NCI-H460 (cell line): ENCODE data around the gene DLG2. TPM values are rescaled to one million over a fixed set of nuclear protein-coding genes. Genes with fewer than 3 reads are reported as not detected.

ENCODE experiments used
- DNase-seq: peaks from one replicate; pipeline ENCODE4 v3.0.0-alpha.2; 2016; ENCODE audit warnings: low read depth; ENCODE audit errors: extremely low read depth
- total RNA-seq: library from RNA; depleted of rRNA; stranded (reverse); fragments of >200 nt; shearing (Covaris generic); gene quantifications from 2 replicates; pipeline ENCODE4 v1.2.3, GENCODE V29; 2014

Gene DLG2
- total RNA-seq, 1 experiment from 2014 or later = 115 TPM

DNA sequence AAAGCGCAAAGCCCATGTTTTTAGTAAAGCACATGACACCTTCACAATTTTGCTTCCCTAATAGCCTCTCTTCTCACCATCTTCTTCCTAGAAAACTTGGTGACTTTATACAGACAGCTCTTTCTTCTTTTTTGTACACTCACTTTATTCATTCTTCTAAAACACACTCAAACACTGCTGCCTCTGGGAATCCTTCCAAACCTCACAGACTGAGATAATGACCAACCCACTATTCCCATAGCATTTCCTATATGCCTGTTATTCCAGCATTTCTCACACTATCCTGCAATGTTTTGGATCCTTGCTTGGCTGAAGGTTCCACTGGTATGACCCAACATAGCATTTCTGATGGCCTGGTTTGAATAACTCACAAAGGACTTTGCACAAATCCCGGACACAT is 1898.9 kb downstream of the DLG2 start:
- no peak for DNase-seq

DNA sequence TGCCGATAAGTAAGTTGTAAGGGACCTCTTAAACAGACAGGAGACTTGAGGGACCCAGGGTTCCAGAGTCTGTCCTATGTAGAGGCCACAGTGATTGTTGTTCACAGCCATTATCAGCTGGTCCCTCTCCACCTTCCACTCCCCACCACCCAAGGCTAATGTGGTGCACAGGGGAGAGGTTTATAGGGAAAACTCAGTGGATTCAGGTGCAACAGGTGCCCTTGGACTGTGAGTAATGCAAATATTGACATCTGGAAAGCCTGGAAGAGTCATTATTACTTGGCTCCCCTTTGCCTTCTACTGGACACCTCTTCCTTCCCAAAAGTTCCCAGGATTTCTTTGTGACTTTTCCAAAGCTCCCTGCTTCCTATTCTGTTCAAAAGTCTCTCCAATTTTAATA is 1899.9 kb downstream of the DLG2 start:
- no peak for DNase-seq

DNA sequence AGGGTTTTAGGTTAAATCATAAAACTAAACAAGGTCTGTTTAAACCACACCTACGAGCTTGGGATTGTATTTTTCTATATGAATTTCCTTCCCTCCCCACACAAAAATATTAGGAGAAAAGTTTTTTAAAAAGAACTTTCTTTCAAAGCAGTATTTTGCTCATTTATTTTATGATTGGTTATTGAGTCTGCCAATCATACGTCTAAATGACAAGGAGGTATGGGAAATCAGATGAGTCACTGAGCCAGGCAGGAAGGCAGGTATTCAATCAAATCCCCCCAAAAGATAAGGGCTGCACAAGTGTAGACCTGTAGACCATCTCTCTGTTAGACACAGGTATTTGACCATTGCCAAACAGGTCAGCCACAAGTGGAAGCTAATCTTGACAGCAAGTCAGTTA is 1900.8 kb downstream of the DLG2 start:
- no peak for DNase-seq

DNA sequence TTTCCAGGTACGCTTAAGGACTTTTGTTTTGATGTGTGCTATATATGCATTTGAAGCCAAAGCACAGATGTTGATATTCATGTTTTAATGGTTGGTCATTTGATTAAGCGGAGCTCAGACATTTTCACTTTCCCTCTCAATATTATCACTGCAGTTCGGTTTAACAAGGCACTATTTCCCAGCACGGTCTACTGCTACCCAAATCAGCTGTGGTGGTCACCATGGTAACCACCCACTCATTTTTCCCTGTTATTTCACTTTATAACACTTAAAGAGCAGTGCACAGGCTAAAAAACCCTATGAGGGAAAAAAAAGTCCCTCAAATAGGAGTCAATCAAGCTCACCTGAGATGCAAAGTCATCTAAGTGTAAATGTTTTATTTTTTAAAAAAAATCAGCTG is 1901.4 kb downstream of the DLG2 start:
- no peak for DNase-seq

DNA sequence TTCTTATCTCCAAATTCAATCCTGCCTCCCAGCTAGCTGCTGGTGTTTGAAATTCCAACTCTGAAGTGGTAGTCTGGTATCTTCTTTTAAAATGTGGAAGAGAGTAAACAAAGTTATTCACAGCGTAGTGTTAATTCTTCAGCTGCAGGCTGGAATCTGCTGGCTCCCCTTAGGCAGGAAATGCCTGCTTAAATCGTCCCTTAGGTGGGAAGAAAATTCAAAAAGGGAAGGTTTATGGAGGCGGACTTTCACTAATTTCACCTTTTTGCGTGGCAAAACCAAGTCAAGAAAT is 1901.9 kb downstream of the DLG2 start:
- no peak for DNase-seq

DNA sequence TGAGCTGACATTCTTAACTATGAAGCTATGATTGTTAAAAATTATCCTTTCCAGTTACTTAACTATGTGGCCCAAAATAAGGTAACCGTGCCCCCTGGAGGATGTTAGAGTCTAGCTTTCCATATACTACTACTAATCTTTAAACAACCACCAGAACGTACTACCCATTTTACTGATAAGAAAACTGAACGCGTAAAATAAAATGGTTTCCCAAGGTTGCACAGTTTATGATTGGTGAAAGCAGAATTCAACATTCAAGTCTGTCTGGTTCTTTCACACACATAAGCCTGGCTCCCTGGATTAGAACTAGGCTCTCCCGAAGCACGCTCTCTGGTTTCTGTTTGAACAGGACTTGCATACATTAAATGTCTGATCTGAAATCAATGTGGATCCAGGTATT is 1903.1 kb downstream of the DLG2 start:
- DNase-seq = peak; percentile 72

DNA sequence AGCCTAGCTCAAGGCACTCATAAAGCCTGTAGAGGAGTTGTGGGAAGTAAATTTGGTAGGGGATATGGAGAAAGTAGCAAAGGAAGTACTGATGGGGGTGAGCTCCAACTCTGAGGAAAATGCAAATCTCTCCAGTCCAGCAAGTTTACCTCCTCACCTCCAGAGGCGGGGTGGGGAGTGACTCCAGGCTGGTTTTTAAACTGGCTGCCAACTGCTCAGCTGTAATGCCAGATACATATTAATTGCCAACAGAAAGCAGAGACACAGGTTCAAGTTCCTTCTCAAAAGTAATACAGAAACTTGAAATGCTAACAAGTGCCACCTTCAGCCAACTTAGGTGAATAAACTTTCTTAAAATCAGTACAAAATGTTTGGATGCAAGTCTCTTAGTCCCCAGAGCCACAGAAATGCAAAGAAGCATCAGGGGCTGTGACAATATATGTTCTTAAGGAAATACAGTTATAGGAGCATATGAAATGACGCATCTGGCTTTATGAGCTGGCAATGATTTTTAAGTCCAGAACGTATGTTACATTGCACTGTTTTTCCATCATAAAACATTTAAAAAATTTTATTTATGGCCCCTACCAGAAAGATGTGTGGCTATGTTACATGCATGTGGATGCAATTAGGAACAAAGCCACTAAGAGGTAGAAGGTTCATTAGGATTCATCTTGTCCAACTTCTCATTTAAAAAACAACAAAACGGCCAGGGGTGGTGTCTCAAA is 1904.6 kb downstream of the DLG2 start:
- no peak for DNase-seq

DNA sequence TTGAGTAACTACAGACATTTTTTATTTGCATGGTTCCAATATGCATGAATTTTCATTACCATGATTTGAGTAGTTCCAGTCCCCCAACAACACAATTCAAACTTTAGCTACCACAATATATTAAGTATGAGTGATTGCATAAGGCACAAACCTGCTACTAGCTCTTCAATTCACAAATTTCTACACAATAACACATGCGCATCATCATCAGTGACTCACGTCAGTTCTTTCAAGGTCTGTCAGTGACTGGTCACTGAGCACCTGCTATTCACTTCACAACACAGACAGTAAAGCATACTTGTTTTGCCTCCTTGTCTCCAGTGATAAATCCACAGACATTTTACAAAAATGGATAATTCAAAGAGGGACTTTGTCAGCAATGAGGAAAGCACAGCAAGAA is 1905.9 kb downstream of the DLG2 start:
- peak; percentile 71 for DNase-seq

DNA sequence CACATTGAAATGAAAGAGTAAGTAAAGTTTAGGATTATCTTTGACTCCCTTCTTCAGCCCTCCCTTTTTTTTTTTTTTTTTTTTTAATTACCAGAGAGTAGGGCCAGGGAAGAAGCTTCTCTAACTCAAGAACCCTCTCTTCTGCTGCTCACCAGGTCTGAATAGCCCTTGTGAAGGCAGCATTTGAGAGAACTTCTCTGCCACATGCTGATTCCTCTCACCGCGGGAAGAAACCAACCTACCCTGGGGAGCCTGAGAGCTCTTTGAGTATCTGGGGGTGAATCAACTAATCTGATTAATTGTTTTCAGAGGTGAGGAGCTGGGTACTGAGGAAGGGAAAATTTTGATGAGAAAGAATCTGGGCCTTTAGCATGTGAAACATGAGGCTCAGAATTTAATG is 1906.5 kb downstream of the DLG2 start:
- no peak for DNase-seq

DNA sequence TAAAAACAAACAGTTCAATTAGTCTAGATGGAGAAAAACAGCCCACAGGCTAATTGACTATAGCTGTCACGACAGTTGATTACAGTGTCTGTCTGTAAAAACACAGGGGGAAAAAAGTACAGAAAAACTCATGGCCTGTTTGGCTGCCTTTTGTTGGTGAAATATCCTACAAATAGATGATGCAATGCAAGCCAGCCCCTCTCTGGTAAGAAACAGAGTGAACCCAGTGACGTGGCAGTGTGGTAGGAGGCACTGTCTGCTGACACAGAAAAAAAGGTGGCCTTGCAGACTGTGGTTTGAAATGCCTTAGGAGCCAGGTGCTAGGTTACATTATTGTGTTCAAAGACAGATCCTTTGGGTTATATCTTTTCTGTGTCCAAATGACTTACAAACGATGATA is 1909.6 kb downstream of the DLG2 start:
- no peak for DNase-seq

DNA sequence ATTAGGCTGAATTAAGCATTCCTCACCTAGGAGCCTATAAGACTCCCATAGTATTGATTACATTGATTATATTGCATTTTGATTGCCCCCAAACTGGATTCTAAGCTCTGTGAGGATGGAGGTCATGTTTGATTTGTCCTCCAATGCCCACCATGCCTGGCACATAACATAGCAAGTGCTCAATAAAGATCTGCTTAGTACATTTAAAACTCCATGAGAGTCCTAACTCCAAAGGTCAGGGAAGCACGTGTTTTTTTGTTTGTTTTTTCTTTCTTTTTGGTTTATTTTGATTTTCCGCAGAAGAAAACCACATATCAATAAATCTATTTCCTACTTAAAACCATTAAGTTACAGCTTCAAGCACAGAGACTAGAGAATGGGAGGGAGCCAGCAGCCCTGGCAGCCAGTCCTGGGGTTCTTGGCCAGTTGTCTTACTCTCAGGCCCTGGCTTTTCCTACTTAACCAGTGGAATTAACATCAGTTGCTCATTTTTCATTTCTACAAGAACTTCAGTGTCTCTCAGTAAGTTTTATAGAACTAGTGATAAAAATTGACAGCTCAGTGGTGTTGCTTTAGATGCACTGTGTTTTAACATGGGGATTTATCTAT is 1911.1 kb downstream of the DLG2 start:
- DNase-seq = no peak

DNA sequence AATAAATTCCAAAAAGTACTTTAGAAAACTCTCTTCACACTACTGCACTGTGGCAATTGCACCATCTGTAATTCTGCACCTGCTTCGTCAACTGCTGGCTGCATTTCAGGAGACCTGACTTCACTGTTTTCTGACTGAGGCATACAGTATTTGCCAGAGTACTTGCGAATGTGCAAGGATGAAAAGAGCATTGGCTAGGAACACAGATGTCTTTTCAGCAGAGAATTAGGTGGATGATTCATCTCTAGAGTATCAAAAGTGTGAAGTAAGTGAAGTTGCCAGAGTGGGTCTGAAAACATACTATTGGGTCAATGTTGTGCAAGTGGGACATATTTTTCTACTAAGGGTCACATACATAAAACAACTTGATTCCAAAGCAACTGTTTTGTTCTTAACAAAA is 1913.4 kb downstream of the DLG2 start:
- DNase-seq = peak; percentile 95

DNA sequence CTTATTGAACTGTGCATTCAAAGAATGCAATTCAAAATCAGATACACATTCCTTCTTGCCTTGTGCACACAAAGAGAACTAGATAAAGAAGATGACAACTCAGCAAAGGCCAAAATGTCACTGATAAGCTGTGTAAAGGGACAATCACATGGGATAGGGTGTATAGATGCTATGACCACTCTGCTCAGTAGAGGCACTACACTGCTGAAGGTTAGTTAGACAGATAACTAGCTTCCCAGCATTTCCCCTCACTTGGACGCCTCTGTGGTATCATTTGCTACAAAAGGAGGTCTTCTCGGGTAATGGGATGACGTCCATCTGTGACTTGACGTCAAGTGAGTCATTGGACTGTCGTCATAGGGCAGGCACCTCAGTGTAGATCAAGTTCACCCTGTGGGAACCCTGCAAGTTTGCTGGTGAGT is 1916.0 kb downstream of the DLG2 start:
- peak; percentile 98 for DNase-seq

DNA sequence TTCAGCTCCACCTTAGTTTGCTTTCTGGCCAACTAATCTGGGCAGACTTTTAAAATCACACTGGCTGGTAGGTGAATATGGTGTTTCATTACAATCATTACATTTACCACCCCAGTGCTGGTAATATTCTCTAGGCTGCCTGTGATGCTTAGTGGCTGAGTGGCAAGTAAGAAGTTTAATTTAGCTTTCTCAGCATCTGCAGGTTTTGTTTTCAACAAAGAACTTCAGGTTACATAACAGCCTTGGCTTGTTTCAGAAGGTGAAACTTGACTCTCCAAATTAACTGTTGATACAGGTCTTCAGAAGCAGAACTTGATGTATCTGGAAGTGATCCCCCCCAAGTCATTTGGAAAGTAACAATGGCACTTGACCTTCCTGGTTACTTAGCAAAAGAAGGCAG is 1917.7 kb downstream of the DLG2 start:
- DNase-seq = no peak

DNA sequence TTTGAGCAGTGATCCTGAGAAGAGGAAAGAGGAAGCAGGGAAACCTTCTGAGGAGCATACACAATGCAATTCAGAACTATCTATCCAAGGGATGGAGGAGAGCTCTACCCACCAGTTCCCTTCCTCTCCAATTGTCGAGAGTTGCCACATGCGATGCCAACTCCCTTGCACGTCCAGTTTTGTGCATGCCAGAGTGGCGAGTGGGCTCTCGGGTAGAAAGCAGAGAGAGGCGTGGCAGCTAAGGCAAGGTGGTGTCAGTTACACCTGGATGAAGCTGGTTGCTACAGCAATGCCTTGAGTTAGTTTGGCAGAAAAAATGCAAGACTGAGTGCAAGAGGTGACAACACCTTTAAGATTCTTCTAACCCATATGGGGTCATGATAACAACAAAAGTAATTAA is 1920.6 kb downstream of the DLG2 start:
- DNase-seq = no peak

DNA sequence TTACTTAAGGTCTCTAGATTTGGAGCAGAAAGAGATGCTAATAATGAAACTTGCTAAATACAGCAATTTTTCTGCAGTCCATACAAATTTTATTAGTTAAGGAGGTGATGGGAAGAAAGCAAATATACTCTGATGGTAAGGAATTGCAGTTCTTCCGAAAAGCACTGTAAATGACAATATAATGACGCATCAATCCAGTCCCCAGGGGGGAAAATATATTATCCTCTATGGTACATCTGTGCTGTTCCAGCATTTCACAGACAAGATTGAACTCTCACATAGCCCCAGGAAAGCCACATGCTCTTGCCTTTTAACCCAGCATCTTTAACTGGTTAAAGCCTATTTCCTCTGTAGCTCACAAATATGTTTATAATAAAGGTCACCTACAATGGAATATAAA is 1924.3 kb downstream of the DLG2 start:
- DNase-seq = peak; percentile 74

DNA sequence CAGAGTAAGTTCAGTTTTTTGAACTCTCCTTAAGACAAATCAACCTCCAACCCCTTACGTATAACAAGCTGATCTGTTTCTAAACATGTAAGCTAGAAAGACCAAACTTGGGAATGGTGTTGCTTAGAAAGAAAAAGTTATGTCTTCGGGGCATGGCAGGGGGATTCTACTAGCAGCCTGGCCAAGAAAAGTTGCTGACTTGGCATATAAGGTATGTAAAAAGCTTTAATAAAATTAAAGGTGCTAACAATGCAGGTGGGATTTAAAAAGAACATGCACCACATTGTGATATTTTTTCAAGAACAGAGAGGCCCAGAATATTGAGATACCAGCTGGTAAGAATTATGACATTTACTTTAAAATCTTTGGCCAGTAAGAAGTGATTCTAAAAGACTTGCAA is 1929.6 kb downstream of the DLG2 start:
- DNase-seq = no peak

DNA sequence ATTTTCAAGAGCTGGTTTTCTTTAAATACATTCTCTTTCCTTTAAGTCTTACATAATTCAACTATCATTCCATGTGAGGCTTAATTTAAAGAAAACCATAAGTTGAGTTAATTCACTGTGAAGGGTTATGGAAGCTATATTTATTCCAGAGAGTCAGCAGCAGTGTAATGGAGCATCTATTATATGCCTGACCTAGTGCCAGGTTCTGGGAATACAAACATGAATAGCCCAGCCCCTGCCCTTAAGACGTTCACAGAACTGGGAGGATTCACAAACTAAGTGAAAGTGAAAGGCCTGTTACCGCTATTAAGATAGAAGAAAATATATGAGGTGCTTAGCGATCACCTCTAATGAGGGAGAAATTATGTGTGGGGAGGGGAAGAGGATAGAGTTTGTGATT is 1932.1 kb downstream of the DLG2 start:
- no peak for DNase-seq

DNA sequence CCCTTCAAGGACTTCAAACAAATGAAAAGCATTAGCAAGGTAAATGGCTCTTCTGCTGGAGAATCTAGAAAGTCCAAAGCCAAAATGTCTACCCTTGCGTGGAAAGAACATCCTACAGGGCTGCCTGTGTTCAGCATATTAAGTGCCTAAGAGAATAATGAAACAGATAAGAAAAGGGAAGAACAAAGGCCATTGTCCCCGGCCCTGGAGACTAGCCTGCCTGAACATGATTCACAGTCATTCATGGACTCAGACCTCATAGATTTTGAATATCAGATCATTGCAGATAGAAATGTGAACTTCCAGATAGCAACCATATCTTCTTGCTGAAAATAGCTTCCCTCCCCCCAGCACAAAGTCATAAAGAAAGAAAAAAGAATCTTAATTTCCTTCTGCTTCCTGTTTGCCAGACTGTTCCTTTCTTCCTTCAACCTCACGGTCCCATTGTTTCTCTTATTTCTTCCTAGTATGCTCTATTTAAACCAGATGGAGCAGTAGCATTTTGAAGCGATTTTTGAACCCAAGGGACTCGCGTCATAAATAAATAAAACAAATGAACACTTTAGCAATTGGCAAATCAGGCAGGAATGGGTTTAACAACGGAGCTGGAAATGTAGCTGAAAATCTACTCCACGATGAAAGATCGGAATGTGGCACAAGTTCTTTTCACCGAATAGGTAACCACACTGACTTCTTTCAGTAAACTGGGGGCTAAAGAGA is 1932.8 kb downstream of the DLG2 start:
- DNase-seq = no peak

DNA sequence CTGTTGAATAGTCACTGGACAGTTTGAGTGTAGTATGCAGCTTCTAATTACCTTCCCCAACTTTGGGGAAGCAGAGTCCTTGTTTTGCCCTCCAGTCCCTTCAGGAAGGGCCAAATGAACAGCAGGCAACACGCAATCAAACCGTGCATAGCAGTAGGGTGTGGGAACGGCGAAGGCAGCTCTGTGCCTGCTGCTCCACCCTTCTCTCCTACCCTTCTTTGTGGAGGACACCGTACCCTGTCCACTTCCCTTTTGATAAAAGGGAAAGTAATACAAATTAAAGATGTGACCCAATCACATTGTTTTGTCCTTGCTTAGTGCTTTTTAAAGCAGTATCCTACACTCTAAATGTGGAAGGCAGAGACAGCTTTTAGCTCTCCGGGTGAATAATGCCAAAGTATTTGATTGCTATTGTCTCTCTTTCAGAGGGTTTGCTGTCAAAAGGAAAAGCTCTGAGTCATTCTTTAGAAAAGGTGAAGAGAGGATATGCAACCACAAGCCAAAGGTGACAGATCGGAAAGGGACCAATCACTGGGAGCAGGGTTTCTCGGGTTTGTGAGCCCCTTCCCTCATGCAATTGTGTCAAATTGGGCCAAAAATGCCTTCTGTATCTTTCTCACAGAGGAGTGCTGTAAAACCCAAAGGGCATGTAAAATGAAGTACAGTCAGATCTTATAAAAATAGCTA is 1933.7 kb downstream of the DLG2 start:
- DNase-seq = no peak

DNA sequence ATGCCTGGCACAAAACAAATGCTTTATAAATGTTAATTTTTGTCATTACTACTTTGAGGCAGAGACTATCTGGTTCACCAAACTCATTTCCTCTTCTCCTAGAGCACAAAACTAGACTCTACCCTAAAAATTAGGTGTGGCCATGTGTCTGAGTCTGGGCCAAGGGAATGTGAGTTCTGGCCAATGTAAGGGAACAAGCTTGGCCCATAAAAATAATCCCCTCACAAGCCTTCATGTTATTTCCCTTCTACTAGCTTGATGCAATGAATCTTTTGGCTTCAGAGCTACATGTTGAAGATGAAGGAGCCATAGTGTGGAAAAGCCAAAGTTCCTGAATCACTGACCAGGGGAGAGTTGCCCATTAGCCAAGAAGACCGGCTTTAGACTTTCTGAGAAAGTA is 1934.5 kb downstream of the DLG2 start:
- DNase-seq = no peak
